H9 (cell line): ENCODE results near the gene PDZRN4. TPM values are rescaled to one million over a fixed set of nuclear protein-coding genes. Genes with fewer than 3 reads are reported as not detected.

ENCODE experiments used
- DNase-seq: peaks from one replicate; pipeline ENCODE4 v3.0.0-alpha.2; 2017
- H2AFZ ChIP-seq: one replicate; pipeline ENCODE4 v1.6.1; 2013; ENCODE audit warnings: mild to moderate bottlenecking, low read length, control low read depth, moderate library complexity
- H2AK5ac ChIP-seq: 2 replicates; pipeline ENCODE4 v1.6.1; 2013; ENCODE audit warnings: low read length, control low read depth, mixed read lengths; ENCODE audit not compliant: insufficient read length
- H2BK120ac ChIP-seq: one replicate; pipeline ENCODE4 v1.6.1; 2013; ENCODE audit warnings: low read depth, mild to moderate bottlenecking, low read length, control low read depth, inconsistent platforms; ENCODE audit not compliant: poor library complexity, severe bottlenecking
- H2BK12ac ChIP-seq: 2 replicates; pipeline ENCODE4 v1.6.1; 2013; ENCODE audit warnings: low read length, control low read depth, mixed read lengths, low read depth; ENCODE audit not compliant: insufficient read length
- H2BK15ac ChIP-seq: 2 replicates; pipeline ENCODE4 v1.6.1; 2013; ENCODE audit warnings: low read depth, low read length, control low read depth
- H2BK20ac ChIP-seq: one replicate; pipeline ENCODE4 v1.6.1; 2013; ENCODE audit warnings: low read depth, mild to moderate bottlenecking, low read length, control low read depth, inconsistent platforms; ENCODE audit not compliant: poor library complexity, severe bottlenecking
- H2BK5ac ChIP-seq: 2 replicates; pipeline ENCODE4 v1.6.1; 2013; ENCODE audit warnings: low read length, control low read depth, mixed read lengths; ENCODE audit not compliant: insufficient read length
- H3K14ac ChIP-seq: 2 replicates; pipeline ENCODE4 v1.6.1; 2013; ENCODE audit warnings: low read length, control low read depth; ENCODE audit not compliant: insufficient read depth
- H3K18ac ChIP-seq: 2 replicates; pipeline ENCODE4 v1.6.1; 2013; ENCODE audit warnings: low read depth, mild to moderate bottlenecking, mixed read lengths, low read length, control low read depth; ENCODE audit not compliant: insufficient read length
- H3K23ac ChIP-seq: 2 replicates; pipeline ENCODE4 v1.6.1; 2013; ENCODE audit warnings: low read length, control low read depth, mixed read lengths, low read depth; ENCODE audit not compliant: insufficient read length
- H3K23me2 ChIP-seq: 2 replicates; pipeline ENCODE4 v1.6.1; 2013; ENCODE audit warnings: low read depth, mild to moderate bottlenecking, mixed read lengths, low read length, control low read depth; ENCODE audit not compliant: insufficient read length, poor library complexity, severe bottlenecking
- H3K27ac ChIP-seq: 2 replicates; pipeline ENCODE4 v1.5.1; 2013; ENCODE audit warnings: low read length, control low read depth, mixed read lengths, low read depth; ENCODE audit not compliant: insufficient read length
- H3K27me3 ChIP-seq: 2 replicates; pipeline ENCODE4 v1.6.1; 2013; ENCODE audit warnings: low read length, control low read depth, inconsistent platforms; ENCODE audit not compliant: insufficient read depth
- H3K4ac ChIP-seq: 2 replicates; pipeline ENCODE4 v1.6.1; 2013; ENCODE audit warnings: low read depth, mild to moderate bottlenecking, control low read depth, inconsistent platforms, low read length, moderate library complexity
- H3K4me1 ChIP-seq: 2 replicates; pipeline ENCODE4 v1.6.1; 2013; ENCODE audit warnings: low read length, control low read depth, inconsistent platforms; ENCODE audit not compliant: insufficient read depth
- H3K4me2 ChIP-seq: 2 replicates; pipeline ENCODE4 v1.6.1; 2013; ENCODE audit warnings: low read length, control low read depth, mixed read lengths; ENCODE audit not compliant: insufficient read length, insufficient read depth
- H3K56ac ChIP-seq: 2 replicates; pipeline ENCODE4 v1.6.1; 2013; ENCODE audit warnings: low read depth, mild to moderate bottlenecking, mixed read lengths, low read length, control low read depth; ENCODE audit not compliant: insufficient read length
- H3K79me1 ChIP-seq: 2 replicates; pipeline ENCODE4 v1.6.1; 2013; ENCODE audit warnings: low read depth, mild to moderate bottlenecking, moderate library complexity, low read length, control low read depth, inconsistent platforms; ENCODE audit not compliant: insufficient read depth, poor library complexity, severe bottlenecking
- H3K79me2 ChIP-seq: 2 replicates; pipeline ENCODE4 v1.6.1; 2013; ENCODE audit warnings: low read length, control low read depth, inconsistent platforms; ENCODE audit not compliant: insufficient read depth
- H3K9ac ChIP-seq: 2 replicates; pipeline ENCODE4 v1.6.1; 2013; ENCODE audit warnings: low read length, control low read depth, mixed read lengths; ENCODE audit not compliant: insufficient read length; ENCODE audit errors: extremely low read depth
- H3K9me3 ChIP-seq: one replicate; pipeline ENCODE4 v1.6.1; 2013; ENCODE audit warnings: low read depth, low read length, inconsistent platforms; ENCODE audit not compliant: control insufficient read depth
- H3T11ph ChIP-seq: one replicate; pipeline ENCODE4 v1.6.1; 2013; ENCODE audit warnings: mild to moderate bottlenecking, low read length, control low read depth, inconsistent platforms
- H4K20me1 ChIP-seq: one replicate; pipeline ENCODE4 v1.6.1; 2013; ENCODE audit not compliant: control insufficient read depth, insufficient read length, insufficient read depth
- H4K5ac ChIP-seq: 2 replicates; pipeline ENCODE4 v1.6.1; 2013; ENCODE audit warnings: low read depth, mild to moderate bottlenecking, mixed read lengths, low read length, control low read depth; ENCODE audit not compliant: insufficient read length
- H4K8ac ChIP-seq: replicated peaks from 2 replicates; pipeline ENCODE4 v1.6.1; 2013; ENCODE audit warnings: low read length, control low read depth, mixed read lengths, low read depth; ENCODE audit not compliant: insufficient read length
- H4K91ac ChIP-seq: 2 replicates; pipeline ENCODE4 v1.6.1; 2013; ENCODE audit warnings: low read depth, mild to moderate bottlenecking, moderate library complexity, mixed read lengths, low read length, control low read depth; ENCODE audit not compliant: insufficient read length
- H3K27ac Mint-ChIP-seq, 3 experiments: 2 replicates in 2 of 3; 3 replicates in 1 of 3; pipeline ENCODE4 v1.8.0; 2020 to 2021; ENCODE audit warnings: mixed read lengths in 3 of 3, mild to moderate bottlenecking in 1 of 3, moderate library complexity in 1 of 3
- H3K27me3 Mint-ChIP-seq: 2 replicates; pipeline ENCODE4 v1.8.0; 2021; ENCODE audit warnings: low read depth, mild to moderate bottlenecking, moderate library complexity, mixed read lengths
- H3K36me3 Mint-ChIP-seq, 3 experiments: 2 replicates in 2 of 3; 3 replicates in 1 of 3; pipeline ENCODE4 v1.8.0; 2020 to 2021; ENCODE audit warnings: low read depth in 3 of 3, mixed read lengths in 3 of 3; ENCODE audit not compliant: insufficient read depth in 1 of 3
- H3K4me1 Mint-ChIP-seq, 2 experiments: 2 replicates each; pipeline ENCODE4 v1.8.0; 2020; ENCODE audit warnings: mixed read lengths in 2 of 2
- H3K4me3 Mint-ChIP-seq, 2 experiments: 2 replicates in 1 of 2; 3 replicates in 1 of 2; pipeline ENCODE4 v1.8.0; 2020 to 2021; ENCODE audit warnings: mild to moderate bottlenecking in 2 of 2, mixed read lengths in 2 of 2, moderate library complexity in 1 of 2
- H3K9me3 Mint-ChIP-seq, 2 experiments: 2 replicates in 1 of 2; 3 replicates in 1 of 2; pipeline ENCODE4 v1.8.0; 2020; ENCODE audit warnings: mild to moderate bottlenecking in 2 of 2, mixed read lengths in 2 of 2, moderate library complexity in 1 of 2
- WGBS: extraction: QIAGEN DNeasy Blood & Tissue Kit; methylation state at CpG from one replicate; pipeline ENCODE4 v1.1.7; 2013; ENCODE audit warnings: missing lambda C conversion rate, low lambda C conversion rate, mixed read lengths; ENCODE audit not compliant: insufficient read length; ENCODE audit errors: extremely low coverage; 5-methylcytosine and 5-hydroxymethylcytosine counted together
- total RNA-seq: library from RNA; stranded (reverse); gene quantifications from 2 replicates; pipeline ENCODE4 v1.2.1, GENCODE V29; 2021
- TF ChIP-seq, protein P1 (sequence below): fragments of 200-600 bp; sonication (generic); conservative IDR thresholded peaks from 3 replicates; pipeline ENCODE4 v1.8.0; 2021; ENCODE audit warnings: antibody characterized with exemption, mild to moderate bottlenecking

PDZRN4 gene
- total RNA-seq, 1 experiment from 2014 or later = not detected

GRCh38 chr12:41459906-41460214, 271.7 kb downstream of the PDZRN4 start:
- Histone ChIP-seq H4K8ac (no peak overlapping the region), H2AK5ac (no peak overlapping the region), H4K91ac (no peak overlapping the region), H2BK20ac (no peak overlapping the region), H3K27ac (no peak overlapping the region), H2BK120ac (no peak overlapping the region), H3K4me1 (no peaks in the 10 kb centered on the region), H3K14ac (no peak overlapping the region), H4K5ac (no peak overlapping the region), H3K23me2 (no peaks in the 10 kb centered on the region), H3K56ac (no peak overlapping the region), H3K4ac (no peak overlapping the region), H4K20me1 (no peaks in the 10 kb centered on the region), H2BK5ac (no peak overlapping the region), H3K79me1 (no peaks in the 10 kb centered on the region), H3K18ac (no peak overlapping the region), H3K79me2 (no peaks in the 10 kb centered on the region), H3K9me3 (no peaks in the 10 kb centered on the region), H2BK15ac (no peak overlapping the region), H3K23ac (no peak overlapping the region), H3T11ph (no peak overlapping the region), H3K27me3 (no peaks in the 10 kb centered on the region), H2AFZ (no peak overlapping the region), H3K4me2 (no peak overlapping the region), H3K9ac (no peak overlapping the region), H2BK12ac (no peak overlapping the region)
- Mint-ChIP-seq H3K27me3 (no peaks in the 10 kb centered on the region), H3K27ac (no peak overlapping the region), H3K4me1 (peaks cover under 1 to 1% of the 10 kb centered on the region in 2 experiments; a peak in 2 of 4 replicates), H3K4me3 (no peak overlapping the region), H3K9me3 (no peaks in the 10 kb centered on the region), H3K36me3 (no peaks in the 10 kb centered on the region)
- TF ChIP-seq, protein P1, sequence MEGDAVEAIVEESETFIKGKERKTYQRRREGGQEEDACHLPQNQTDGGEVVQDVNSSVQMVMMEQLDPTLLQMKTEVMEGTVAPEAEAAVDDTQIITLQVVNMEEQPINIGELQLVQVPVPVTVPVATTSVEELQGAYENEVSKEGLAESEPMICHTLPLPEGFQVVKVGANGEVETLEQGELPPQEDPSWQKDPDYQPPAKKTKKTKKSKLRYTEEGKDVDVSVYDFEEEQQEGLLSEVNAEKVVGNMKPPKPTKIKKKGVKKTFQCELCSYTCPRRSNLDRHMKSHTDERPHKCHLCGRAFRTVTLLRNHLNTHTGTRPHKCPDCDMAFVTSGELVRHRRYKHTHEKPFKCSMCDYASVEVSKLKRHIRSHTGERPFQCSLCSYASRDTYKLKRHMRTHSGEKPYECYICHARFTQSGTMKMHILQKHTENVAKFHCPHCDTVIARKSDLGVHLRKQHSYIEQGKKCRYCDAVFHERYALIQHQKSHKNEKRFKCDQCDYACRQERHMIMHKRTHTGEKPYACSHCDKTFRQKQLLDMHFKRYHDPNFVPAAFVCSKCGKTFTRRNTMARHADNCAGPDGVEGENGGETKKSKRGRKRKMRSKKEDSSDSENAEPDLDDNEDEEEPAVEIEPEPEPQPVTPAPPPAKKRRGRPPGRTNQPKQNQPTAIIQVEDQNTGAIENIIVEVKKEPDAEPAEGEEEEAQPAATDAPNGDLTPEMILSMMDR = no peak
- WGBS = no CpG with 5 or more reads among the region's 1 CpG
- DNase-seq = no peak
